Measurements from ENCODE around the gene MFSD2A. TPM values are rescaled to one million over a fixed set of nuclear protein-coding genes. Genes with fewer than 3 reads are reported as not detected.
A peak's percentile ranks its signal among the peaks of the same experiment; 100 is the strongest.
"Not testable (repeated sequence)": the region's sequence is repeated elsewhere in the genome, so short reads cannot be mapped to it uniquely, and the experiment has no call there.

MFSD2A gene
- 1.0 TPM for total RNA-seq

GRCh38 chr1:39954870-39955546 is at the start of gene MFSD2A:
Gene MFSD2A (plus strand): TSS chr1:39955145. CDS start chr1:39955293, 148 bp downstream.
- H3K4me1 ChIP-seq (ENCODE audit: control insufficient read depth in 3 of 3, insufficient read depth in 3 of 3, low read length in 3 of 3), result peaks cover 20 to 25% (median 23%) of the 10 kb centered on the region in 3 donors
- peak within 1 kb of the TSS; percentile 57 to 68 (median 63) for H3K9ac ChIP-seq (ENCODE audit: low read depth in 1 of 3, low read length in 3 of 3)
- H3K27ac ChIP-seq (ENCODE audit: low read depth, low read length), result no peak within 1 kb of the TSS
- no peaks in the 10 kb centered on the region for H3K9me3 ChIP-seq (ENCODE audit: control insufficient read depth in 3 of 3, low read length in 3 of 3)
- H3K4me3 ChIP-seq (ENCODE audit: low read length in 3 of 3), result peak within 1 kb of the TSS; percentile 63 to 66 (median 63)
- H3K27me3 ChIP-seq (ENCODE audit: control insufficient read depth in 3 of 3, insufficient read depth in 3 of 3, low read length in 3 of 3), result peaks cover 6 to 15% (median 7%) of the 10 kb centered on the region in 3 donors
- no peaks in the 10 kb centered on the region for H3K36me3 ChIP-seq (ENCODE audit: control insufficient read depth in 3 of 3, insufficient read depth in 3 of 3, low read length in 3 of 3)

GRCh38 chr1:39905172-39905571 is 49.8 kb upstream of the MFSD2A start:
- H3K36me3 ChIP-seq (ENCODE audit: control insufficient read depth in 3 of 3, insufficient read depth in 3 of 3, low read length in 3 of 3), result no peaks in the 10 kb centered on the region
- no peak overlapping the region for H3K27ac ChIP-seq (ENCODE audit: low read depth, low read length)
- no peak overlapping the region for H3K4me3 ChIP-seq (ENCODE audit: low read length in 3 of 3)
- peaks cover 3 to 16% (median 12%) of the 10 kb centered on the region in 3 donors for H3K4me1 ChIP-seq (ENCODE audit: control insufficient read depth in 3 of 3, insufficient read depth in 3 of 3, low read length in 3 of 3)
- peaks cover 5 to 18% (median 10%) of the 10 kb centered on the region in 3 donors for H3K27me3 ChIP-seq (ENCODE audit: control insufficient read depth in 3 of 3, insufficient read depth in 3 of 3, low read length in 3 of 3)
- H3K9me3 ChIP-seq (ENCODE audit: control insufficient read depth in 3 of 3, low read length in 3 of 3), result peaks cover 0 to 3% (median 0%) of the 10 kb centered on the region in 3 donors
- no peak overlapping the region for H3K9ac ChIP-seq (ENCODE audit: low read depth in 1 of 3, low read length in 3 of 3)

GRCh38 chr1:39907528-39908453 is 47.2 kb upstream of the MFSD2A start:
- Histone ChIP-seq H3K36me3 (ENCODE audit: control insufficient read depth in 3 of 3, insufficient read depth in 3 of 3, low read length in 3 of 3) (no peaks in the 10 kb centered on the region), H3K27me3 (ENCODE audit: control insufficient read depth in 3 of 3, insufficient read depth in 3 of 3, low read length in 3 of 3) (peaks cover 0 to 5% (median 4%) of the 10 kb centered on the region in 3 donors), H3K9me3 (ENCODE audit: control insufficient read depth in 3 of 3, low read length in 3 of 3) (peaks cover 0 to 3% (median 0%) of the 10 kb centered on the region in 3 donors), H3K27ac (ENCODE audit: low read depth, low read length) (no peak overlapping the region), H3K4me3 (ENCODE audit: low read length in 3 of 3) (no peak overlapping the region), H3K9ac (ENCODE audit: low read depth in 1 of 3, low read length in 3 of 3) (no peak overlapping the region), H3K4me1 (ENCODE audit: control insufficient read depth in 3 of 3, insufficient read depth in 3 of 3, low read length in 3 of 3) (no peaks in the 10 kb centered on the region)

DNA sequence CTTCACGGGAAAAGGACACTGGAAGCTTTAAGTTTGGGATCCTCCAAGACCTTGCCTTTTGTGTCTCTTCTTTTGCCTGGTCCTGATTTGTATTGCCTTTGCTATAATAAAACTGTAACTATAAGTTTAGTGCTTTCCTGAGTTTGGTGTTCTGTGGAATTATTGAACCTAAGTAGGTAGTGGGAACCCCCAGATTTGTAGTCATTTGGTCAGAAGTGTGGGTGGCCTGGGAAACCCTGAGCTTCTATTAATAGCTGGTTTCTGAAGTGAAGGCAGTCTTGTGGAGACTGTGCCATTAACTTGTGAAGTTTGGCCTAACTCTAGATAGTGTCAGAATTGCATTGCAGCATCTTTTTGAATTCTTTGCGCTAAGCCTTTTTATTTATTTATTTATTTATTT is 46.4 kb upstream of the MFSD2A start:
- Histone ChIP-seq H3K9ac (ENCODE audit: low read depth in 1 of 3, low read length in 3 of 3) (no peak overlapping the region), H3K4me3 (ENCODE audit: low read length in 3 of 3) (no peak overlapping the region), H3K9me3 (ENCODE audit: control insufficient read depth in 3 of 3, low read length in 3 of 3) (peaks cover 0 to 3% (median 0%) of the 10 kb centered on the region in 3 donors), H3K27me3 (ENCODE audit: control insufficient read depth in 3 of 3, insufficient read depth in 3 of 3, low read length in 3 of 3) (peaks cover 0 to under 1% (median 0%) of the 10 kb centered on the region in 3 donors), H3K36me3 (ENCODE audit: control insufficient read depth in 3 of 3, insufficient read depth in 3 of 3, low read length in 3 of 3) (no peaks in the 10 kb centered on the region), H3K4me1 (ENCODE audit: control insufficient read depth in 3 of 3, insufficient read depth in 3 of 3, low read length in 3 of 3) (no peaks in the 10 kb centered on the region), H3K27ac (ENCODE audit: low read depth, low read length) (no peak overlapping the region)

DNA sequence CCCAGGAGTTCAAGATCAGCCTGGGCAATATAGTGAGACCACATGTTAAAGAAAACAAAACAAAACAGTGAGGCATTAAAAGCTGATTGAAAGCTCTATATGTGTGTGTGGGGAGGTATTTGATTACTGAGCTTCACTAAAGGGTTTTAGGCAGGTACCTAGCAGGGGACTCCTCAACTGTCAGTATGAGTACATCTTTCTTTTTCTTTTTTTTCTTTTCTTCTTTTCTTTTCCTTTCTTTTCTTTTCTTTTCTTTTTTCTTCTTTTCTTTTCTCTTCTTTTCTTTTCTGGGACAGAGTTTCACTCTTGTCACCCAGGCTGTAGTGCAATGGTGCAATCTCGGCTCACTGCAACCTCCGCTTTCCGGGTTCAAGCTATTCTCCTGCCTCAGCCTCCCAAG is 44.7 kb upstream of the MFSD2A start:
- H3K4me1 ChIP-seq (ENCODE audit: control insufficient read depth in 3 of 3, insufficient read depth in 3 of 3, low read length in 3 of 3), result no peaks in the 10 kb centered on the region
- H3K27me3 ChIP-seq (ENCODE audit: control insufficient read depth in 3 of 3, insufficient read depth in 3 of 3, low read length in 3 of 3), result no peaks in the 10 kb centered on the region
- no peak overlapping the region for H3K4me3 ChIP-seq (ENCODE audit: low read length in 3 of 3)
- no peaks in the 10 kb centered on the region for H3K36me3 ChIP-seq (ENCODE audit: control insufficient read depth in 3 of 3, insufficient read depth in 3 of 3, low read length in 3 of 3)
- no peak overlapping the region for H3K27ac ChIP-seq (ENCODE audit: low read depth, low read length)
- peaks cover 0 to 3% (median 0%) of the 10 kb centered on the region in 3 donors for H3K9me3 ChIP-seq (ENCODE audit: control insufficient read depth in 3 of 3, low read length in 3 of 3)
- H3K9ac ChIP-seq (ENCODE audit: low read depth in 1 of 3, low read length in 3 of 3), result no peak overlapping the region

- not testable (repeated sequence) for H3K4me3 ChIP-seq (ENCODE audit: low read length in 3 of 3); H3K9ac ChIP-seq (ENCODE audit: low read depth in 1 of 3, low read length in 3 of 3); H3K4me1 ChIP-seq (ENCODE audit: control insufficient read depth in 3 of 3, insufficient read depth in 3 of 3, low read length in 3 of 3); H3K9me3 ChIP-seq (ENCODE audit: control insufficient read depth in 3 of 3, low read length in 3 of 3); H3K27ac ChIP-seq (ENCODE audit: low read depth, low read length); H3K36me3 ChIP-seq (ENCODE audit: control insufficient read depth in 3 of 3, insufficient read depth in 3 of 3, low read length in 3 of 3); H3K27me3 ChIP-seq (ENCODE audit: control insufficient read depth in 3 of 3, insufficient read depth in 3 of 3, low read length in 3 of 3)
These were observed 41.8 kb upstream of the MFSD2A start for GRCh38 chr1:39913136-39913535.

DNA sequence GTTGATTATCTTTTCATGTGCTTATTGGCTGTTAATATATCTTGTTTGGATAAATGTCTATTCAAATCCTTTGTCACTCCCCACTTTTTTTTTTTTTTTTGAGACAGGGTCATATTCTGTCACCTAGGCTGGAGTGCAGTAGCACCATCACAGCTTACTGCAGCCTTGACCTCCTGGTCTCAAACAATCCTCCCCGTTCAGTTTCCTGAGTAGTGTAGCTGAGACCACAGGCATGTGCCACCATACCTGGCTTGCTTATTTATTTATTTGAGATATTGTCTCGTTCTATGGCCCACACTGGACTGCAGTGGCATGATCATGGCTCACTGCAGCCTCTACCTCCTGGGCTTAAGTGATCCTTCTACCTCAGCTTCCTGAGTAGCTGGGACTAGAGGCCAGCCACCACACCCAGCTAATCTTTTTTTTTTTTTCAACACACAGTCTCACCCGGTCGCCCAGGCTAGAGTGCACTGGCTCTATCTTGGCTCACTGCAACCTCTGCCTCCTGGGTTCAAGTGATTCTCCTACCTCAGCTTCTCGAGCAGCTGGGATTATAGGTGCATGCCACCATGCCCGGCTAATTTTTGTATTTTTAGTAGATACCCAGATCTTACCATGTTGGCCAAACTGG is 39.3 kb upstream of the MFSD2A start:
- Histone ChIP-seq H3K9me3 (ENCODE audit: control insufficient read depth in 3 of 3, low read length in 3 of 3) (no peaks in the 10 kb centered on the region), H3K9ac (ENCODE audit: low read depth in 1 of 3, low read length in 3 of 3) (no peak overlapping the region), H3K4me3 (ENCODE audit: low read length in 3 of 3) (no peak overlapping the region), H3K4me1 (ENCODE audit: control insufficient read depth in 3 of 3, insufficient read depth in 3 of 3, low read length in 3 of 3) (no peaks in the 10 kb centered on the region), H3K27me3 (ENCODE audit: control insufficient read depth in 3 of 3, insufficient read depth in 3 of 3, low read length in 3 of 3) (no peaks in the 10 kb centered on the region), H3K36me3 (ENCODE audit: control insufficient read depth in 3 of 3, insufficient read depth in 3 of 3, low read length in 3 of 3) (no peaks in the 10 kb centered on the region), H3K27ac (ENCODE audit: low read depth, low read length) (no peak overlapping the region)

DNA sequence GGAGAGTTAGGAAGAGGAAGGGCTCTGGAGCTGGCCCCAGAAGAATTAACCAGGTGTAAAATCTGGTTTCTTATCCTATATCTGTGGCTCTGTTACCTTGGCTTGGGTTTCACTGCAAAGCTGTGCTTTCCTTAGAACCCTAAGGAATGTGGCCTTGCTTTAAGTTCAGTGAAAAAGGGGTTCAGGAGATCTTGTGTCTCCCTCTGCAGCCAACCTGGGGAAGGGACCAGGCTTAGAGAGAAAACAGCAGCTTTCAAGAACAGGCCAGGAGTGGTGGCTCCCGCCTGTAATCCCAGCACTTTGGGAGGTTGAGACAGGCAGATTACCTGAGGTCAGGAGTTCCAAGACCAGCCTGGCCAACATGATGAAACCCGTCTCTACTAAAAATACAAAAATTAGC is 37.1 kb upstream of the MFSD2A start:
- H3K27me3 ChIP-seq (ENCODE audit: control insufficient read depth in 3 of 3, insufficient read depth in 3 of 3, low read length in 3 of 3), result peaks cover 0 to 9% (median 7%) of the 10 kb centered on the region in 3 donors
- no peak overlapping the region for H3K27ac ChIP-seq (ENCODE audit: low read depth, low read length)
- no peaks in the 10 kb centered on the region for H3K36me3 ChIP-seq (ENCODE audit: control insufficient read depth in 3 of 3, insufficient read depth in 3 of 3, low read length in 3 of 3)
- H3K9me3 ChIP-seq (ENCODE audit: control insufficient read depth in 3 of 3, low read length in 3 of 3), result no peaks in the 10 kb centered on the region
- no peak overlapping the region for H3K9ac ChIP-seq (ENCODE audit: low read depth in 1 of 3, low read length in 3 of 3)
- H3K4me1 ChIP-seq (ENCODE audit: control insufficient read depth in 3 of 3, insufficient read depth in 3 of 3, low read length in 3 of 3), result no peaks in the 10 kb centered on the region
- no peak overlapping the region for H3K4me3 ChIP-seq (ENCODE audit: low read length in 3 of 3)

GRCh38 chr1:39919545-39919944 is 35.4 kb upstream of the MFSD2A start:
- H3K9ac ChIP-seq (ENCODE audit: low read depth in 1 of 3, low read length in 3 of 3), result no peak overlapping the region
- H3K27me3 ChIP-seq (ENCODE audit: control insufficient read depth in 3 of 3, insufficient read depth in 3 of 3, low read length in 3 of 3), result peaks cover 0 to 9% (median 7%) of the 10 kb centered on the region in 3 donors
- no peak overlapping the region for H3K27ac ChIP-seq (ENCODE audit: low read depth, low read length)
- no peaks in the 10 kb centered on the region for H3K36me3 ChIP-seq (ENCODE audit: control insufficient read depth in 3 of 3, insufficient read depth in 3 of 3, low read length in 3 of 3)
- H3K4me3 ChIP-seq (ENCODE audit: low read length in 3 of 3), result no peak overlapping the region
- H3K4me1 ChIP-seq (ENCODE audit: control insufficient read depth in 3 of 3, insufficient read depth in 3 of 3, low read length in 3 of 3), result no peaks in the 10 kb centered on the region
- no peaks in the 10 kb centered on the region for H3K9me3 ChIP-seq (ENCODE audit: control insufficient read depth in 3 of 3, low read length in 3 of 3)

All from skeletal muscle tissue (tissue), 4 donors.